Endothelial cell of umbilical vein (primary cell): ENCODE results near the gene CD40. TPM values are rescaled to one million over a fixed set of nuclear protein-coding genes. Genes with fewer than 3 reads are reported as not detected.
A peak's percentile ranks its signal among the peaks of the same experiment; 100 is the strongest.

ENCODE experiments used
- BruUV-seq: library from RNA; stranded (reverse); fragments of 400-500 nt; replicated peaks from 2 replicates; lab custom pipeline; 2021; lab: Mats Ljungman, UMichigan
- CTCF ChIA-PET: fragments of 300-600, 350-600 bp; sonication (Branson Sonifier 250); formaldehyde crosslinking; loops from one replicate; lab custom pipeline; 2021; ENCODE audit warnings: antibody characterized with exemption, inconsistent platforms; lab: Charles Lee
- POLR2A ChIA-PET: fragments of 300-600, 350-600 bp; sonication (Branson Sonifier 250); formaldehyde crosslinking; loops from one replicate; lab custom pipeline; 2021; ENCODE audit warnings: antibody characterized with exemption, inconsistent platforms; lab: Charles Lee
- DNase-seq: peaks from one replicate; pipeline ENCODE4 v3.0.0-alpha.2; 2011; ENCODE audit warnings: low read depth, low spot score
- FAIRE-seq: peaks from 2 replicates; lab custom pipeline; 2011; peaks lifted over from hg19 to GRCh38; lab: Jason Lieb, UNC
- H2AFZ ChIP-seq: 2 replicates; pipeline ENCODE4 v1.6.0; 2012; ENCODE audit warnings: low read depth, low read length, control low read depth, inconsistent platforms
- H3K27ac ChIP-seq: 2 replicates; pipeline ENCODE4 v1.5.1; 2011; ENCODE audit warnings: low read depth, mild to moderate bottlenecking, control low read depth, low read length, moderate library complexity; ENCODE audit not compliant: insufficient read depth
- H3K27me3 ChIP-seq, 2 experiments: 2 replicates each; pipeline versions ENCODE4 v1.6.0 to v1.6.1; 2011; ENCODE audit warnings: low read length in 2 of 2, mixed read lengths in 1 of 2; ENCODE audit not compliant: control insufficient read depth in 2 of 2, insufficient read depth in 2 of 2
- H3K36me3 ChIP-seq, 2 experiments: 2 replicates in 1 of 2; 3 replicates in 1 of 2; pipeline ENCODE4 v1.5.1; 2011; ENCODE audit warnings: low read length in 2 of 2, mild to moderate bottlenecking in 1 of 2, moderate library complexity in 1 of 2; ENCODE audit not compliant: control insufficient read depth in 2 of 2, insufficient read depth in 2 of 2; ENCODE audit errors: extremely low read depth in 1 of 2
- H3K4me1 ChIP-seq: 3 replicates; pipeline ENCODE4 v1.5.1; 2011; ENCODE audit warnings: mild to moderate bottlenecking, low read length; ENCODE audit not compliant: control insufficient read depth, insufficient read depth; ENCODE audit errors: extremely low read depth
- H3K4me2 ChIP-seq: 2 replicates; pipeline ENCODE4 v1.6.1; 2011; ENCODE audit warnings: low read length, control low read depth, mixed read lengths; ENCODE audit not compliant: insufficient read depth
- H3K4me3 ChIP-seq, 3 experiments: fragments of 200-600 bp in 1 of 3; sonication (generic), shearing (Covaris generic) in 1 of 3; replicated peaks in 1 of 3; 2 replicates each; pipeline ENCODE4 v1.5.1; 2011 to 2016; ENCODE audit warnings: control low read depth in 3 of 3, low read length in 3 of 3, mild to moderate bottlenecking in 2 of 3, inconsistent platforms in 1 of 3, low read depth in 1 of 3, moderate library complexity in 1 of 3; ENCODE audit not compliant: insufficient read depth in 1 of 3
- H3K79me2 ChIP-seq: 2 replicates; pipeline ENCODE4 v1.6.0; 2012; ENCODE audit warnings: low read length, inconsistent platforms; ENCODE audit not compliant: control insufficient read depth, insufficient read depth
- H3K9ac ChIP-seq: replicated peaks from 2 replicates; pipeline ENCODE3; 2011; ENCODE audit warnings: low read length, control low read depth; ENCODE audit not compliant: insufficient read depth; ENCODE audit errors: extremely low read depth
- H3K9me1 ChIP-seq: replicated peaks from 3 replicates; pipeline ENCODE4 v1.6.0; 2011; ENCODE audit warnings: mild to moderate bottlenecking, low read length; ENCODE audit not compliant: control insufficient read depth, insufficient read depth; ENCODE audit errors: extremely low read depth
- H3K9me3 ChIP-seq: replicated peaks from 2 replicates; pipeline ENCODE4 v1.5.1; 2012; ENCODE audit warnings: low read length, inconsistent platforms; ENCODE audit not compliant: control insufficient read depth, insufficient read depth
- H4K20me1 ChIP-seq: replicated peaks from 2 replicates; pipeline ENCODE3; 2011; ENCODE audit warnings: mild to moderate bottlenecking, low read length; ENCODE audit not compliant: control insufficient read depth, insufficient read depth; ENCODE audit errors: extremely low read depth
- EZH2 ChIP-seq: IDR thresholded peaks from 2 replicates; pipeline ENCODE4 v1.6.1; 2012; ENCODE audit warnings: borderline replicate concordance, low read depth, mild to moderate bottlenecking, moderate library complexity, low read length, inconsistent platforms; ENCODE audit not compliant: severe bottlenecking
- FOS ChIP-seq: IDR thresholded peaks from 2 replicates; pipeline ENCODE4 v1.6.1; 2011; ENCODE audit warnings: mild to moderate bottlenecking, low read length, moderate library complexity, borderline replicate concordance; ENCODE audit not compliant: insufficient read depth
- GATA2 ChIP-seq: IDR thresholded peaks from 2 replicates; pipeline ENCODE4 v1.7.0; 2011; ENCODE audit warnings: low read depth, mild to moderate bottlenecking, moderate library complexity, mixed read lengths, low read length; ENCODE audit not compliant: insufficient read length, insufficient read depth
- JUN ChIP-seq: IDR thresholded peaks from 2 replicates; pipeline ENCODE4 v1.6.1; 2011; ENCODE audit warnings: borderline replicate concordance, low read depth; ENCODE audit not compliant: insufficient read length, insufficient read depth
- MAX ChIP-seq: IDR thresholded peaks from 2 replicates; pipeline ENCODE4 v1.6.1; 2011; ENCODE audit not compliant: insufficient read depth, insufficient read length
- MYC ChIP-seq: IDR thresholded peaks from one replicate; pipeline ENCODE4 v1.6.1; 2011; ENCODE audit warnings: mild to moderate bottlenecking, low read depth, low read length
- POLR2A ChIP-seq: IDR thresholded peaks from 2 replicates; pipeline ENCODE4 v1.6.1; 2012; ENCODE audit warnings: low read depth, mild to moderate bottlenecking, control low read depth, low read length
- POLR2AphosphoS5 ChIP-seq: IDR thresholded peaks from 2 replicates; pipeline ENCODE4 v1.6.1; 2012; ENCODE audit warnings: low read depth, mild to moderate bottlenecking, control low read depth, low read length, moderate library complexity; ENCODE audit not compliant: insufficient read depth
- dilution Hi-C: fragments of 300-500 bp; cut with MboI; formaldehyde crosslinking; loops from one replicate; pipeline ENCODE4 v1.15.0; 2019; ENCODE audit warnings: low sequenced_read_pairs; ENCODE audit not compliant: extremely low pct_ligation_motif_present
- intact Hi-C: fragments of 100-400 bp; cut with micrococcal nuclease; formaldehyde crosslinking; loops from one replicate; pipeline ENCODE4 v1.10.0; 2022
- polyA plus RNA-seq, 4 experiments: library from polyadenylated mRNA; depleted of rRNA in 3 of 4; stranded (reverse) in 3 of 4; unstranded in 1 of 4; fragments of >200 nt; gene quantifications; 2 replicates each; pipeline versions ENCODE4 v1.2.1 to v1.2.3, GENCODE V29; 2011 to 2012; ENCODE audit warnings: missing spikeins in 1 of 4
- total RNA-seq: library from RNA; stranded (reverse); gene quantifications from 2 replicates; pipeline ENCODE4 v1.2.3, GENCODE V29; 2021
- TF ChIP-seq, protein P1 (sequence below), 2 donors: IDR thresholded peaks; 1 replicate in 1 of 2; 2 replicates in 1 of 2; pipeline ENCODE4 v1.5.1; 2011; ENCODE audit warnings: low read length in 2 of 2, mild to moderate bottlenecking in 2 of 2, moderate library complexity in 2 of 2, control low read depth in 1 of 2, inconsistent platforms in 1 of 2, low read depth in 1 of 2; ENCODE audit not compliant: insufficient read depth in 1 of 2; ENCODE audit errors: extremely low read depth in 1 of 2

Gene CD40
- total and polyA plus RNA-seq, 2 donors (not counting 3 experiments of a cell fraction or from before 2014, with no cell fraction given), result 36.6 to 38.3 TPM

DNA sequence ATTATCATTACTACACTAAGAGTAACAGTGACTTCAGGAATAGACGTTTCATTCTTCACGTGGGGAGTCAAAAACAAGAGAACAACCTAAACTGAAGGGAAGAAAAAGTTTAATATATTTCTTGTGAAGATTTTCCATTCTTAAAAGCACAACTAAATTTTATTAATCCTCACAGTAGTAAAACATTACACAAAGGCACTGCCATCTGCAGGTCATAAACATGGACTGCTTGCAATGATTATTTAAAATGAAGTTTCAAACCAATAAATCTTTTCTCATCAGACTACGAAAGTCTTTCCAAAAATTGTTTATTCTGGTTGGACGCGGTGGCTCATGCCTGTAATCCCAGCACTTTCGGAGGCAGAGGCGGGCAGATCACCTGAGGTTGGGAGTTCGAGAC, 31.0 kb upstream of the CD40 start:
- Histone ChIP-seq H3K79me2 (peaks cover 72% of the 10 kb centered on the region), H4K20me1 (peaks cover 26% of the 10 kb centered on the region), H3K4me3 (no peak overlapping the region), H3K9me1 (no peaks in the 10 kb centered on the region), H2AFZ (no peak overlapping the region), H3K4me1 (peaks cover 26% of the 10 kb centered on the region), H3K27me3 (no peaks in the 10 kb centered on the region), H3K27ac (no peak overlapping the region), H3K4me2 (no peak overlapping the region), H3K36me3 (no peaks in the 10 kb centered on the region), H3K9ac (no peak overlapping the region), H3K9me3 (no peaks in the 10 kb centered on the region)
- intact Hi-C loops (loop anchor here (1.0 to 10.0 kb wide), 2 partner anchors 64 to 272 kb away; partner anchors contain the start of gene UBE2C), dilution Hi-C loops (no loop called here)
- FAIRE-seq (no peak), DNase-seq (peak; percentile 20)
- TF ChIP-seq FOS, result no peak
- TF ChIP-seq, protein P1, sequence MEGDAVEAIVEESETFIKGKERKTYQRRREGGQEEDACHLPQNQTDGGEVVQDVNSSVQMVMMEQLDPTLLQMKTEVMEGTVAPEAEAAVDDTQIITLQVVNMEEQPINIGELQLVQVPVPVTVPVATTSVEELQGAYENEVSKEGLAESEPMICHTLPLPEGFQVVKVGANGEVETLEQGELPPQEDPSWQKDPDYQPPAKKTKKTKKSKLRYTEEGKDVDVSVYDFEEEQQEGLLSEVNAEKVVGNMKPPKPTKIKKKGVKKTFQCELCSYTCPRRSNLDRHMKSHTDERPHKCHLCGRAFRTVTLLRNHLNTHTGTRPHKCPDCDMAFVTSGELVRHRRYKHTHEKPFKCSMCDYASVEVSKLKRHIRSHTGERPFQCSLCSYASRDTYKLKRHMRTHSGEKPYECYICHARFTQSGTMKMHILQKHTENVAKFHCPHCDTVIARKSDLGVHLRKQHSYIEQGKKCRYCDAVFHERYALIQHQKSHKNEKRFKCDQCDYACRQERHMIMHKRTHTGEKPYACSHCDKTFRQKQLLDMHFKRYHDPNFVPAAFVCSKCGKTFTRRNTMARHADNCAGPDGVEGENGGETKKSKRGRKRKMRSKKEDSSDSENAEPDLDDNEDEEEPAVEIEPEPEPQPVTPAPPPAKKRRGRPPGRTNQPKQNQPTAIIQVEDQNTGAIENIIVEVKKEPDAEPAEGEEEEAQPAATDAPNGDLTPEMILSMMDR (IDR thresholded peaks at IDR 0.05; ENCODE audit: extremely low read depth in 1 of 2, insufficient read depth in 1 of 2, low read depth in 1 of 2, low read length in 2 of 2), result peak; percentile 17 to 22
- POLR2A ChIA-PET, result no interaction called here
- CTCF ChIA-PET, result interaction anchor here (1.5 to 4.2 kb wide), 5 partner anchors 29 to 117 kb away, joined by 6 to 24 read pairs (median 10); no protein-coding TSS in a partner anchor
- no TSS peak for BruUV-seq

- no peaks in the 10 kb centered on the region for H3K9me1 ChIP-seq
- peaks cover 26% of the 10 kb centered on the region for H3K4me1 ChIP-seq
- TSS peak; percentile 32 for BruUV-seq
- H3K9me3 ChIP-seq, result no peaks in the 10 kb centered on the region
- peaks cover 57% of the 10 kb centered on the region for H3K79me2 ChIP-seq
- peak overlapping the region; percentile 92 for H3K9ac ChIP-seq
- CTCF ChIA-PET, result interaction anchor here (0.7 to 4.2 kb wide), 13 partner anchors 9 to 260 kb away, joined by 3 to 24 read pairs (median 5); no protein-coding TSS in a partner anchor
- POLR2A ChIA-PET, result interaction anchor here (0.5 kb wide), 1 partner anchor 19 kb away, joined by 4 read pairs; no protein-coding TSS in a partner anchor
- H2AFZ ChIP-seq, result no peak overlapping the region
- TF ChIP-seq EZH2, result no peak
- TF ChIP-seq JUN, result no peak
- no peak for TF ChIP-seq POLR2AphosphoS5
- TF ChIP-seq FOS, result no peak
- no peak for TF ChIP-seq GATA2
- TF ChIP-seq MAX, result no peak
- TF ChIP-seq, protein P1 (IDR thresholded peaks at IDR 0.05; ENCODE audit: extremely low read depth in 1 of 2, insufficient read depth in 1 of 2, low read depth in 1 of 2, low read length in 2 of 2), result no peak
- no peak for TF ChIP-seq MYC
- TF ChIP-seq POLR2A, result no peak
- H3K4me3 ChIP-seq, result peak overlapping the region; percentile 70 to 80 (median 77)
- H3K27ac ChIP-seq, result peak overlapping the region; percentile 83
- H3K36me3 ChIP-seq, result no peaks in the 10 kb centered on the region
- DNase-seq (peak; percentile 28), FAIRE-seq (peak; percentile 80)
- peaks cover 0 to 2% of the 10 kb centered on the region in 2 experiments for H3K27me3 ChIP-seq
- dilution Hi-C loops (no loop called here), intact Hi-C loops (loop anchor here (1.0 to 10.0 kb wide), 5 partner anchors 28 to 600 kb away; partner anchors contain the start of genes TP53RK, UBE2C and ZNF335)
- peak overlapping the region; percentile 81 for H3K4me2 ChIP-seq
- peaks cover 15% of the 10 kb centered on the region for H4K20me1 ChIP-seq
Observed at GRCh38 chr20:46088409-46089166, 29.5 kb upstream of the CD40 start.
